ENCODE measurements around the gene FSTL4. TPM values are rescaled to one million over a fixed set of nuclear protein-coding genes. Genes with fewer than 3 reads are reported as not detected.
"Not testable (repeated sequence)": the region's sequence is repeated elsewhere in the genome, so short reads cannot be mapped to it uniquely, and the experiment has no call there.

The FSTL4 gene
- total RNA-seq, 4 donors from 2014 or later: 0.18 to 0.27 (median 0.20) TPM; not detected in 1

GRCh38 chr5:133446440-133446839, 165.9 kb downstream of the FSTL4 start:
- TF ChIP-seq POLR2A (IDR thresholded peaks at IDR 0.05) (no peak), CTCF (IDR thresholded peaks at IDR 0.05 in 4 of 5, conservative IDR thresholded peaks at IDR 0.05 in 1 of 5) (no peak)
- in situ Hi-C loops (cut with MboI; ENCODE audit: low sequenced_read_pairs in 4 of 4): loop anchor here in 1 of 4 donors (25.0 kb wide), 1 partner anchor 441 kb away; no protein-coding TSS in a partner anchor

DNA sequence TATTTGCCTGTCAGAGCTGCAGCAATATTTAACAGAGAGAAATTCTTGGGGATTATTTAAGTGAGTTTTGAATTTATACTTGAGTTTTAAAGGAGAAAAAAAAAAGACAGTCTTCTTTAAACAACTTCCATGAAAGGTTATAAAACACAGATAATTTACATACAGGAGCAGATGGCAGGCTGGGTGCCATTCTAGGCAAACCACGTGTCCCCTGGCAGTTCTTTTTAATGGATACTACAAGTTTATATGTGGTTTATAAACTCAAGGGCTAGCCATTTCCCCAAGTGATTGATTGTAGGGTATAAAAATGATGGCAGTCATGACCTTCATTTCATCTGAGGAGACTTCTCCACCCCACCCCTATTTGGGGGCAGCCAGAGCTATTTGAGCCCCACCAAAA, 166.6 kb downstream of the FSTL4 start:
- in situ Hi-C loops (cut with MboI; ENCODE audit: low sequenced_read_pairs in 4 of 4) (loop anchor here in 1 of 4 donors (25.0 kb wide), 1 partner anchor 442 kb away; no protein-coding TSS in a partner anchor), intact Hi-C loops (cut with DNase I; ENCODE audit: low total_unique reads) (no loop called here)
- ATAC-seq (no peak), DNase-seq (no peak)
- TF ChIP-seq POLR2A (IDR thresholded peaks at IDR 0.05): no peak
- TF ChIP-seq CTCF (IDR thresholded peaks at IDR 0.05 in 4 of 5, conservative IDR thresholded peaks at IDR 0.05 in 1 of 5): no peak
- H3K27ac ChIP-seq: no peak overlapping the region
- no peaks in the 10 kb centered on the region for H3K36me3 ChIP-seq
- H3K4me1 ChIP-seq: no peaks in the 10 kb centered on the region
- H3K27me3 ChIP-seq: no peaks in the 10 kb centered on the region
- no peak overlapping the region for H3K4me3 ChIP-seq
- no peaks in the 10 kb centered on the region for H3K9me3 ChIP-seq

More at GRCh38 chr5:133446440-133446839, 165.9 kb downstream of the FSTL4 start:
- ATAC-seq (no peak), DNase-seq (no peak)
- no peak overlapping the region for H3K27ac ChIP-seq
- no peaks in the 10 kb centered on the region for H3K36me3 ChIP-seq
- H3K9me3 ChIP-seq: no peaks in the 10 kb centered on the region
- no peaks in the 10 kb centered on the region for H3K27me3 ChIP-seq
- H3K4me3 ChIP-seq: no peak overlapping the region
- intact Hi-C loops (cut with DNase I; ENCODE audit: low total_unique reads): no loop called here
- no peaks in the 10 kb centered on the region for H3K4me1 ChIP-seq

DNA sequence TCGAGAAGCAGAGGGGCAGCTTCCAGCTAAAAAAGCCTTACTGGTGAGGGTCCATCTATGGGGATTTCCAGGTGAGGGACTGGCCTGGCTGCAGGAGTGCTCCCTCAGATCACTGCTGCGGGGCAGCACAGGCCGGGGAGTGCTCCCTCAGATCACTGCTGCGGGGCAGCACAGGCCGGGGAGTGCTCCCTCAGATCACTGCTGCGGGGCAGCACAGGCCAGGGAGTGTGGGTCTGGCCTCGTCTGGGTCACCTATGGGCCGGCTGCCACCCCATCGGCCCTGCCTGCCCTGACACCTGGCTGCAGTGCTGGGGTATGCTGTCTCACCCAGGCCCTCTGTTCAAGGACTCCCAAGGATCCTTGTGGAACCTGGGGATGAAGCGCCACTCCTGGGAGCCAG, 167.1 kb downstream of the FSTL4 start:
- ATAC-seq; H3K36me3 ChIP-seq; H3K9me3 ChIP-seq; intact Hi-C loops (cut with DNase I; ENCODE audit: low total_unique reads); H3K27ac ChIP-seq; H3K4me1 ChIP-seq; H3K4me3 ChIP-seq; H3K27me3 ChIP-seq; DNase-seq: not testable (repeated sequence)
- in situ Hi-C loops (cut with MboI; ENCODE audit: low sequenced_read_pairs in 4 of 4): loop anchor here in 1 of 4 donors (25.0 kb wide), 1 partner anchor 442 kb away; no protein-coding TSS in a partner anchor

DNA sequence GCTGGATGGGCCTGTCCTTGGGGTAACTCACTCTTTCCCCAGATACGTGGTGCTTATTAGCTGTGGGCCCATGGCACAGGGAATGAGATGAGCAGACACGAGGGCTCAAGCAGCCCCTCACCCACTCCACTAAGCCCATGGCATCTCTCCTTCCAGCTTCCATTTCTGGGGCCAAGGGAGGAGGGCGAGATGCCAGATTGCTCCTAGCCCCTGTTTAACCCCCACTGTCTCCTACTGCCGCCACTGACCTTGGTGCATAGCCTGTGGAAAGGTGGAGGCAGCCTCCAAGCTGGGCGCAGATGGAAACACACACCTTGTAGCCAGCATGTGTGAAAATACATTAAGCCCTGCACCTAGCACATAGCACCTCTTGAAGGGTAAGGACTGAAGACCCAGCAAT, 167.6 kb downstream of the FSTL4 start:
- no peaks in the 10 kb centered on the region for H3K36me3 ChIP-seq
- in situ Hi-C loops (cut with MboI; ENCODE audit: low sequenced_read_pairs in 4 of 4): loop anchor here in 1 of 4 donors (25.0 kb wide), 1 partner anchor 443 kb away; no protein-coding TSS in a partner anchor
- no peak overlapping the region for H3K4me3 ChIP-seq
- DNase-seq: no peak
- ATAC-seq: no peak
- intact Hi-C loops (cut with DNase I; ENCODE audit: low total_unique reads): no loop called here
- TF ChIP-seq CTCF (IDR thresholded peaks at IDR 0.05 in 4 of 5, conservative IDR thresholded peaks at IDR 0.05 in 1 of 5): no peak
- no peak for TF ChIP-seq POLR2A (IDR thresholded peaks at IDR 0.05)
- H3K9me3 ChIP-seq: no peaks in the 10 kb centered on the region
- H3K27ac ChIP-seq: no peak overlapping the region
- no peaks in the 10 kb centered on the region for H3K27me3 ChIP-seq
- H3K4me1 ChIP-seq: no peaks in the 10 kb centered on the region

DNA sequence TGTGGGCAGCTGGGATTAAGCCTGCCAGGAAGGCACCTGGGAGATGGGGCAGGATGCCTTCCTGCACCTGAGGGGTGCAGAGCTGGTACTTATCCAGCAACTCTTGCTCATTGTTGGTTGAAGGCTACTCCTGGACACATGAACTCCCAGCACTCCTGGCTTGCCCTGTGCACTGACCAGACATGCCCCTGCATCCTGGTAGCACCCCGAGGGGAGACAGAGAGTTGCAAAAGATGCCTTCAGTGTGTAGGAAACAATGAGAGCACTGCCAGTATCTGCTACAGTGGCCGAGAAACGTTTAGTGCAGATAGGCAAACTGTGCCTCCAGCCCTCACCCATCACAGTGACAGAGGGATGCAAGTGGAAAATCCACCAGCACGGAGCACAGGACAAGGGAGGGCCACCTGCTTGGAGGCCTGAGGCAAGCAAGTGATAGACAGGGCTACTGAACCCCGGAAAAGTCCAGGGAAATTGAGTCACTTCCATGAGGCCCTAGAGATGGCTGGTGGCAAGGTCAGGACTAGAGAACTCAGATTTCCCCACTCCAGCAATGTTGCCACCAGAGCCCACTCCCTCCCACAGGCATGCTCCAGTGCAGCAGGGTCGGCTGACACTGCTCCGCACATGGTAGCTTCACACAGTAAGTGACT, 171.1 kb downstream of the FSTL4 start:
- H3K4me3 ChIP-seq: no peak overlapping the region
- TF ChIP-seq CTCF (IDR thresholded peaks at IDR 0.05 in 4 of 5, conservative IDR thresholded peaks at IDR 0.05 in 1 of 5) (no peak), POLR2A (IDR thresholded peaks at IDR 0.05) (no peak)
- no peaks in the 10 kb centered on the region for H3K4me1 ChIP-seq
- H3K9me3 ChIP-seq: no peaks in the 10 kb centered on the region
- in situ Hi-C loops (cut with MboI; ENCODE audit: low sequenced_read_pairs in 4 of 4) (loop anchor here in 1 of 4 donors (25.0 kb wide), 1 partner anchor 446 kb away; no protein-coding TSS in a partner anchor), intact Hi-C loops (cut with DNase I; ENCODE audit: low total_unique reads) (no loop called here)
- DNase-seq (no peak), ATAC-seq (no peak)
- H3K36me3 ChIP-seq: no peaks in the 10 kb centered on the region
- no peaks in the 10 kb centered on the region for H3K27me3 ChIP-seq
- no peak overlapping the region for H3K27ac ChIP-seq

All from gastrocnemius medialis (tissue), 4 donors.